HG02852 (cell line): ENCODE measurements around the gene MIER1.

Source experiments
- ATAC-seq: cut with Tn5 transposase; IDR thresholded peaks from one replicate; pipeline ENCODE4 v1.9.1; 2021; ENCODE audit warnings: mild to moderate bottlenecking, moderate library complexity; ENCODE audit not compliant: unreplicated experiment

MIER1 gene

DNA sequence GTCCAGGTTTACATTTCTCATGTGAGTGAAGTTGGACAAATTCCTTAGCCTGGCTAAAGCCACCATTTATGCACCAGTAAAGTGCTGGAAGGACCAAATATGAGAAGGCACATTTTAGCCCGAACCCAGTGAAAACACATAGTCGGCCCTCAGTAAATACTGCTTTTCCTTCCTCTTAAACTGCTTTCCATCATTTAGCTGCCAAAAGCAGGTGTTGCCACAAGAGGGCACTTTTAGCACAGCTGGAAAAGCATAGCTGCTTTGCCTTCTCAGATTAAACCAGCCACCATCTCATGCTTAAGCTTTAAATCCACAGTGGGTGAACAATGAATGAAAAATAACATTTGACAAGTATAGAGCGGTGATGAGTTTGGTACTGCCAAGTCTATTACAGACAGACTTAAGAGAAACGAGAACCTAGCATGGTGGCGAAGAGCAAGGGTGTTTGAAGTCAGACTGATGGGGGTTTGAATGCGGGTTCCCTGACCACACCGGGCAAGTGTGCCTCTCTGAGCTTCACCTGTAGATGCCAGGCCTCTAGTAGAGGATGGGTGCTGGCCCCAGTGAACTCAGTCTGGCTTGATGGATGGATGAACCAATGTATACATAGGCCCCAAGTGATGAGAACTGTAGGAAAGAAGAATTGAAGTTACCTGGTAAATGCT lies 71.4 kb downstream of the MIER1 start:
- peak; percentile 76 for ATAC-seq

DNA sequence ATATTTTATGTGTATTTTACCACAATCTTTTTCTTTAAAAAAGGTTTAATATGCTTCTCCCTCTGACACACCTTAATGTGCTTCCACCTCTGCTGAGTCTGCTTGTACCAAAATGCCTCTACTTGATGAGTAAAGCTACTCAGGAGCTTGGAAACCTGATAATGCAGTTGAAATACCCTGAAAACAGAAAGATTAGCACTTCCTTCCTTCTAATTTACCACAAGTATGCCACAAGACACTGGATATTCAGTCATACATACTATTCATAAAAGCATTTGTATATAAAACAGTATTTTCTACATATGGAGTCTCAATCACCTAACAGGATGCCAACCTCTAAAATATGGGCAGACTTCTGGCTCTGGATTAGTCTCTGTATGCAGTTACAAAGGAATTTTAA lies 74.2 kb downstream of the MIER1 start:
- ATAC-seq: no peak

DNA sequence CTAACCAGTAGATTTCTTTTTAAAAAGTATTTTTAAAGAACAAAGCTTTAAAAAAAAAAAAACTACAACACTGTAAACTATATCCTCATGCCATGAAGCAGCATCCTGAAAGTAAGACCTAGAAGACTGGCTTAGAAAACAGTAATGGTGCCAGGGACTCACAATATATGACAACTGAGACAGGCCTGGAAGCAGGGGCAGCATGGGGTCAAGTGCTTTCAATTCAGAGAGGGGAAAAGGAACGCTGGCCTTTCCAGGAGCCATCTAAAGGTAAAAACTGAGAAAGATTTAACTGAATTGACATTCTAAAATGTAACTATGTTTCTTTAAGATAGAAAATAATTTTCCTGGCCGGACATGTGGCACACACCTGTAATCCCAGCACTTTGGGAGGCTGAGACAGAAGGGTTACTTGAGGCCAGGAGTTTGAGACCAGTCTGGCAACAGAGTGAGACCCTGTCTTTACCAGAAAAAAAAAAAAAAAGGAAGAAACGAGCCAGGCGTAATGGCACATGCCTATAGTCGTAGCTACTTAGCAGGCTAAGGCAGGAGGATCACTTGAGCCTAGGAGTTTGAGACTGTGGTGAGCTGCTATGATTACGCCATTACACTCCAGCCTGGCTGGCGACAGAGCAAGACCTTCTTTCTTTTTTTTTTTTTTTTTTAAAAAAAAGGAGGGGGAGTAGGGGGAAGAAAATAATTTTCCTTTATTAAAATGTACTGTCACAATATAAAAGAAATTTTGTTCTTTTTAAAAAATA lies 75.0 kb downstream of the MIER1 start:
- no peak for ATAC-seq

DNA sequence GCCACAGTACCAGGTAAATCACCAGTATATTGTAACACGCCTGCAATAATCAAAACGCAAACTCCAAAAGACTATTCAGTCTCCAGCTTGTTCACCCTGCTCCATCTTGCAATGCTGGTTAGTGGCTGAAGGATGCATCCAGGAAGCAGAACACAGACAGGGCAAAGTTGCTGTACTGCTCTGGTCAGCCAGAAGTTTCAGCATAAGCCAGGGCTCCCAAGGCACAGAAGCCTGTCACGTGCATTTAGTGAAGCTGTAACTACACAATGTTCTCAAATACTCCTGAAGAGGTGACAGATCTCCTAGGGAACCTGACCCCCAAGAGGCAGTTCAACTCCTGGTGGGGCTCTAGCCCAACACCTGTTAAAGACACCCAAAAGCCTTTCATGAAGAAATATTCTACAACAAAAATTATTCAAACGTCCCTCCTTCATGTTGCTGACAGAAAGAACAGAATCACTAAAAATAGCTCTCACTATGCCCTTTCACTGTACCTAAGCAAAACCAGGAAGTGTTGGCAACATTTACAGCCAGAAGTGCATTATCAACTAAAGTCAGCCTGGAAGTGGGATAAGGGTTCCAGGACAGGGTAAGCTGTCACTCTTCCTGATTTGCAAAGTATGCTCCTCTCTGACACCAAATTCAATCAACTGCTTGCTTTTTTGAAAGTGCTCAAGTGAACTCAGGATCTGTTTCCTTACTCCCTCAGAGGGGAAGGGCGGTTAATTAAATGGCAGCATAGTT lies 77.1 kb downstream of the MIER1 start:
- no peak for ATAC-seq

DNA sequence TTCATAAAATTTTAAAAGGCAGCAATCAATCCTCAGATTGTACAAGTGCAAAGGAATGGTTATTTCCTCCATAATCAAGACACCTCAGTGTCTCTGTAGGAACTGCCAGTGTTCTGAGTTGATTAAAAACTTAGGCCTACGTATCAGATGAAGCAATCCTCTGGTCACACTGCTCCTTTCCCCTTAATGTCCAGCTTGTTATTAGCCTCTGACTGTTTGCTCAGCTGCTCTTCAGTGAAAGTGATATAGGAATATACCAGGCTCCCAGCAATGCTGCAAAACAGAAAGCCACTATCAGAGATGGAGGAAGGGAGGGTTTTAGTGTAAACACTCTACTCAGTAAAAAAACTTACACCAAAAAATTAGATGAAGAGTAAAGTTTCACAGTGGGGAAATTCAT lies 79.4 kb downstream of the MIER1 start:
- ATAC-seq: no peak

DNA sequence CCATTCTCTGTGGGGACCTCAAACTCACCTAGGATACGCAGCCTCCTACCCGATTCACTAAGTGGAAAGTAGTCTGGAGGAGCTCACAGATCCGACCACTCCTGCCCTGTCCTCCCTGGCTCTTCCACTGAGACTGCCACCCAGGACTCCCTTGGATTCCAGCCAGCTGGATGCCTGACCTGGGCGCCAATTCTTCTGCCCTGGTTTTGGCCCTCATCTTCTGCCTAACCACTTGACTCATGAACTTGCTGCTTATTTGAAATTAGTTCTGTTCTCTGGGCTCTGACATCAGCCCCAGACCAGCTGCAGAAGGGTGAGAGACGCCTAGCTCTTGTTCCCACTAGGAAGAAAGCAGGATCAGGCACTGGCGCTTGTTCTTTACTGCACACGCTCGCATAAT lies 80.3 kb downstream of the MIER1 start:
- no peak for ATAC-seq

DNA sequence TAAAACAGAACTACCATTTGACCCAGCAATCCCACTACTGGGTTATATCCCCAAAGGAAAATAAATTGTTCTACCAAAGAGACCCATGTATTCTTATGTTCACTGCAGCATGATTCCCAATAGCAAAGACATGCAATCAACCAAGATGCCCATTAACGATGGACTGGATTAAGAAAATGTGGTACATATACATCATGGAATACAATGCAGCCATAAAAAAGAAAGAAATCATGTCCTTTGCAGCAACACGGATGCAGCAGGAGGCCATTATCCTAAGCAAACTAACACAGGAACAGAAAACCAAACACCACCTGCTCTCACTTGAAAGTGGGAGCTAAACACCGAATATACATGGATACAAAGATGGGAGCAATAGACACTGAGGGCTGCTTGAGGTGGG lies 85.0 kb downstream of the MIER1 start:
- ATAC-seq: no peak

DNA sequence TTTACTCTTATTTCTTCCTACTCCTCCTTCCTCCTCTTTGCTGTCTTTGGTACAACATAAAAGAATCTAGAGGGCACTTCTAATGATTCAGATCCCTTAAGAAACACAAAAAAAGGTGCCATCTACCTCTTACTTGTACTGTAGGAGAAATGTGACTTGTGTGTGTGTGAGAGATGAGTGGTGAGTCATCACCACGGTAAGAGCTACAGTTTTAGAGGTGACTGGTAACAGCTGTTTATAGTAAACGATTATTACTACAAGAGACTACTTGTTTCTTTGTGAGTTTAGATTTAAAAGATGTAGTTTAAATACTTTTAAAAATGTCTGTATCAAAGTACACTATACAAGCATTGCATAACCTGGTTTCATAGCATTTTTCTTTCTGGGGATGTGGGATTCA lies 88.8 kb downstream of the MIER1 start:
- ATAC-seq: no peak

DNA sequence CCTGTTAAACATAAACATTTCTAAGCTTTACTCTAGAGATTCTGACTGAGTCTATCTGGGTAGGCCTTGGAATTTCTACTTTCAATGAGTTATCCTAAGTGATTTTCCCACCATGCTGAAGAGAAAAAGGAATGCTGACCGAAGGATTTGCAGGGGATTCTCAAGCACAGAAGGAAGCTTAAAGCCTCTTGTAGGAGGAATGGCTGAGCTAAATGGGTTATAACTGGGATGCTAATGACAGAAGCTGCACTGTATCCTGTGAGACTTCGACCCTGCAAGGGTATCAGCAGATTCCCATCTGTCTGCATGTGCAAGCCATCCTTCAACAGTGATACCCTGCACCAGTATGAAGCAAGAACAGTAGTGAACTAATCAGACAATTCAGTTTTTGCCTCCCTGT lies 93.8 kb downstream of the MIER1 start:
- ATAC-seq: no peak

DNA sequence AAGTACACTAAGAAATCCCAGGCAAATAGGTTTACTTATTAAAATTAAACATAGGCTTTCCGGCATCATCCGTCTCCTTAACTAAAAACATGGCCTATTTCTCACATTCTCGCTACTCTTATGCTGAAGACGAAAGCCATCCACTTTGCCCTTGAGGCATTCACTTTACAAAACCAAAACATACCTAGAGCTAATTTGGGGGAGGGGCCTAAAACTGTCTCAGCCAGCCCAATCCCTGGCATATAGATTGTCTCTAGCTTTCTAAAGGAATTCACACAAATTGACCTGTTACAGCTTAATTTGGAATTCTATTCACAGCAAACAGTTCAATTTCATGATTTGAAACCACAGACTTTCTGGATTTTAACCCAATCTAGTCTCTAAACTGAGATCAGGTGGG lies 94.3 kb downstream of the MIER1 start:
- no peak for ATAC-seq

DNA sequence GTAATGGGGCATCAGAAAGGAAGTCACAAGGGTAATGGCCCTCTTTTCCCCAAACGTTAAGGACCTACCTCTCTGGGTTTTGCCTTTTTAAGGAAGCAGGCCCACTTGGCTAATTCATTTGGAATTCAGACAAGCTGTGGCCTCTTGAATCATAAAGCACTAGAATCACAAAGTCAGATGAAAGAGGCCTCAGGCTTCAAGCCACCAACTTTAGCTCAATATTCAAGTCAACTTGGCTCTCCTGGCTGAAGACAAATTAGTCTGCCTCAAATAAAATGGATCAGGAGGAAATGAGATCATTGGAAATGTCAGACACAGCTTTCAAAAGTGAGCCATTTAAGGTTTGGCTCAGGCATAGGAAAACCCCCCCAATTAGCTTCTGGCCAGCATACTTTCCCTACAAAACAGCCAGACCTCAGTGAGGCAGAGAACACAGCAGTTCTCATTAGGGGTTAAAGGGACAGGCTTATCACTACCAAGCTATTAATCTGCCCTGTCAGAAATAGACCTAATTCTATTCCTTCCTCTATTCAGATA lies 94.9 kb downstream of the MIER1 start:
- ATAC-seq: no peak

DNA sequence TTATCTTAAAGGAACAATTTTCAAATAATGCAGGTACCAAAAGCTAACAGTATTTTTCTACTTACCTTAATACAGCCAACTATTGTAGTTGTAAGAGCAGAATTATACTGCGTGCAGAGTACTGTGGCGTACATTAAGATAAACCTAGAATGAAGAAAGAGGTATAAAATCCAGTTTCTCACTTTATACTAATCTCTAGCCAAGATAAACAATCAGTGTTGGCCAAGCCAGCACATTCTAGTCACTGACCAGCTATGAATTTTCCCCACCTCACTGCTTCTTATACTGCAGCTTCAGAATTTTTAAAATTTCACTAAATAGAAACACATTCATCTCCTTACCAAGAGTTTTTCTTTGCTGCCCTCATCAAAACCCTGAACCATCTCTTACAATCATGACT lies 95.5 kb downstream of the MIER1 start:
- ATAC-seq: no peak

DNA sequence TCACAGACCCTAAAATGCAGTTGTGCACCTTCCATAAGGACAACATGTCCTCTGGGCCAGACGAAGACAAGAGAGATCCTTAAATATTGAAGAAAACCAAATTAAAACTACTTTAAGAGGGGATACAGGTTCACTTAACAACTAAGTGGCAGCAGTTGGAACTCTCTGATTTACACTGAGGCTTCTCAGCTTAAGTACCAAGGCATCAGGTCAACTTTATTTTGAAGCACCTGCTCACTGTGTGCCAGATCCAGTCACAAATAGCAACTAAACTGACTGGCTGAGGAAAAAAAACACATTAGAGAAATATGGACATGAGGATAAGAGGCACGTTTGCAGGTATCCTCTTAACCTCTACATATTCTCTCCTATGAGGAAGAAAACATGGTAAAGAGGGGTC lies 96.0 kb downstream of the MIER1 start:
- ATAC-seq: no peak

DNA sequence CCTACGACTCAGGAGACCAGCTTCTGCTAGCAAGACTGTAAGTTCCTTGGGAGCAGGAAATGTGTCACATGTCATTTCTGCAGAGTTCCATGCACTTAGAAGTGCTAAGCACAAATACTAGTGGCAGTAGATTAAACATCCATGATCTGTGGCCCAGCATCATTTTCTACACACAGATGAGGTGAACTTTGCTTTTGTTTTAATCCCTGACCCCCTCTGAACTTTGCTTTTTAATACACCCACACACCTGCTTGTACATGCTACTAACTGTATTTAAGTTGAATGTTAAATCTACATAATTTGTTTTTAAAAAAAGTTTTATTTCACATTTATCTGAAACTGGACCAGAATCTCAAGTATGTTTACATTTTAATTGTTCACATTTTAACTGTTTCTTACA lies 104.7 kb downstream of the MIER1 start:
- ATAC-seq: no peak

DNA sequence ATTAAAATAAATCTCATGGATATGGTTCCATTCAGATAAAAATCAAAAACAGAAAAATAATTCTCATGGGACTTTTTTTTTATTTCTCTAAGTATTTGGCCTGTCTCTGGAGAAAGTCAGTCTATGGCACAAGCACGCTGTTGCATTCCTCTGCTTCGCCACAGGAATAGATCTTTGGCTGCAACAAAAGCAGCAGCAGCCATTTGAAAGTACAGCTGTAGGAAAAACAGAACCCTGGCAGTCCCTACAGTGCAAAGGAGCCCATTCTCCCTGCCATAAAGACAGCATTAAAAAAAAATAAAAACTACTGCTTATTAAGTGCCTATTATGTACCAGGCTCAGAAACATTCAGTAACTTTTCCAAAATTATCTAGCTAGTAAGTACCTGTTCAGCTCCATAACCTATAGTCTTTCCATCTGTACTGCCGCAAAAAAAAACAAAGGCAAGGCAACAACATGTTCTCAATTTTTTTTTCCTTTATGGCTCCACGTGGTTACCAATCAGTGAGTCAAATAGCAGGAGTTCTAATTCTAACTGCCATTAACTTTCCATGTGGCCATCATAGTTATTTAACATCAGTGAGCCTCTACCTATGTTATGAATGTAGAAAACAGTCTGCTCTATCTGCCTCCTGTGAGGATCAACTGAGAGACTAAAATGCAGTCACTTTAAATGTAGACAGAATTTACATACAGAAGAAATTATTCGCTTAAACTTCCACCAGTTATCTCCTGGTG lies 106.5 kb downstream of the MIER1 start:
- ATAC-seq: no peak

DNA sequence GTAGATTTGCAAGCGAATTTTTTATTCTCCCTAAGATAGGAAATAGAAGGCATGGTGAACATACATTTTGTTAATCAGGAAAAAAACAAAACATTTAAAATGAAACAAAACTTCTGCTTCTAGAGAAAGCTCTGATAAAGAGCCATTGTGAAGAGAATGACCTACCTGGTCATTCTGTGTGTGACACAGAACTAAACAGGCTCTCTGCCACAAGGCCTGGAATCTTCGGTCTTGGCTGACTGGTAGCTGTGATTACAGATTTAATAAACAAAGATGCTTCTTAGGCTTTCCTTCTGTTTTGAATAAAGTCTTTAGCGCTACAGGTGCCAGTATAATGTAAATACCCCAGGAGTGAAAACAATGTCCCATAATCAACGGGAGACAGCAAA lies 107.1 kb downstream of the MIER1 start:
- no peak for ATAC-seq
